OCI-M2 (cell line): ENCODE data around the gene MAD1L1.

Experiments
- DNase-seq: peaks from one replicate; lab custom pipeline; 2025; ENCODE audit not compliant: unreplicated experiment; lab: John Stamatoyannopoulos, UW

Gene MAD1L1

GRCh38 chr7:2120251-2120660 is 112.5 kb downstream of the MAD1L1 start:
- no peak for DNase-seq

GRCh38 chr7:2118630-2119190 is 114.0 kb downstream of the MAD1L1 start:
- no peak for DNase-seq

GRCh38 chr7:2118056-2118455 is 114.7 kb downstream of the MAD1L1 start:
- no peak for DNase-seq

- DNase-seq = no peak
These were observed 115.1 kb downstream of the MAD1L1 start for GRCh38 chr7:2117646-2118045.

- DNase-seq = no peak
These were observed 115.7 kb downstream of the MAD1L1 start for GRCh38 chr7:2116989-2117591.

- no peak for DNase-seq
These were observed 116.3 kb downstream of the MAD1L1 start for GRCh38 chr7:2116448-2116810.

- no peak for DNase-seq
These were observed 116.8 kb downstream of the MAD1L1 start for GRCh38 chr7:2115760-2116447.

GRCh38 chr7:2114926-2115759 is 117.6 kb downstream of the MAD1L1 start:
- no peak for DNase-seq

GRCh38 chr7:2114052-2114451 is 118.7 kb downstream of the MAD1L1 start:
- no peak for DNase-seq

GRCh38 chr7:2112261-2113198 is 120.2 kb downstream of the MAD1L1 start:
- DNase-seq = no peak

- no peak for DNase-seq
These were observed 121.2 kb downstream of the MAD1L1 start for GRCh38 chr7:2111568-2111967.

- DNase-seq = no peak
These were observed 121.9 kb downstream of the MAD1L1 start for GRCh38 chr7:2110610-2111396.

GRCh38 chr7:2109936-2110609 is 122.7 kb downstream of the MAD1L1 start:
- no peak for DNase-seq

GRCh38 chr7:2109251-2109872 is 123.4 kb downstream of the MAD1L1 start:
- DNase-seq = no peak

- DNase-seq = no peak
These were observed 124.1 kb downstream of the MAD1L1 start for GRCh38 chr7:2108501-2109250.

GRCh38 chr7:2108071-2108455 is 124.7 kb downstream of the MAD1L1 start:
- no peak for DNase-seq

- no peak for DNase-seq
These were observed 125.2 kb downstream of the MAD1L1 start for GRCh38 chr7:2107386-2108070.

- no peak for DNase-seq
These were observed 125.8 kb downstream of the MAD1L1 start for GRCh38 chr7:2106924-2107323.
